Kidney (tissue), 11 donors: ENCODE measurements around the gene LIMS4. TPM values are rescaled to one million over a fixed set of nuclear protein-coding genes. Genes with fewer than 3 reads are reported as not detected.
"Not testable (repeated sequence)": the region's sequence is repeated elsewhere in the genome, so short reads cannot be mapped to it uniquely, and the experiment has no call there.

Experiments used
- DNase-seq, 5 donors: peaks; one replicate each; pipeline ENCODE4 v3.0.0-alpha.2; 2013 to 2020
- FAIRE-seq: peaks from 2 replicates; lab custom pipeline; 2012; peaks lifted over from hg19 to GRCh38; lab: Jason Lieb, UNC
- H3K27ac ChIP-seq, 2 donors: one replicate each; pipeline ENCODE4 v1.7.0; 2013; ENCODE audit warnings: low read depth in 2 of 2, low read length in 2 of 2, inconsistent platforms in 1 of 2
- H3K27me3 ChIP-seq: one replicate; pipeline ENCODE4 v1.7.1; 2013; ENCODE audit warnings: low read length, inconsistent platforms; ENCODE audit not compliant: control insufficient read depth, insufficient read depth
- H3K36me3 ChIP-seq, 3 donors: one replicate each; pipeline versions ENCODE4 v1.7.0 to v1.7.1; 2013; ENCODE audit warnings: low read length in 3 of 3, control low read depth in 1 of 3, inconsistent platforms in 1 of 3; ENCODE audit not compliant: insufficient read depth in 3 of 3, control insufficient read depth in 2 of 3
- H3K4me1 ChIP-seq, 3 donors: one replicate each; pipeline versions ENCODE4 v1.7.0 to v1.7.1; 2013; ENCODE audit warnings: low read length in 3 of 3, inconsistent platforms in 1 of 3, low read depth in 1 of 3; ENCODE audit not compliant: control insufficient read depth in 2 of 3, insufficient read depth in 2 of 3
- H3K4me3 ChIP-seq, 3 donors: one replicate each; pipeline versions ENCODE4 v1.7.0 to v1.8.1; 2013; ENCODE audit warnings: low read length in 3 of 3, control low read depth in 1 of 3, inconsistent platforms in 1 of 3
- H3K9ac ChIP-seq, 3 donors: one replicate each; pipeline versions ENCODE4 v1.7.0 to v1.7.1; 2013; ENCODE audit warnings: low read length in 3 of 3, control low read depth in 1 of 3, inconsistent platforms in 1 of 3
- H3K9me3 ChIP-seq, 3 donors: one replicate each; pipeline versions ENCODE4 v1.7.0 to v1.7.1; 2013; ENCODE audit warnings: low read length in 3 of 3, control low read depth in 1 of 3, inconsistent platforms in 1 of 3; ENCODE audit not compliant: control insufficient read depth in 2 of 3, insufficient read depth in 1 of 3
- intact Hi-C: fragments of 100-400 bp; cut with DNase I; formaldehyde crosslinking; loops from one replicate; pipeline ENCODE4 v1.11.1; 2022
- polyA plus RNA-seq: library from polyadenylated mRNA; stranded (reverse); fragments of 350-450 nt; fragmentation: Illumina TruSeq; extraction: RNeasy Lipid Tissue Mini Kit (QIAGEN cat#74804); gene quantifications from one replicate; pipeline ENCODE4 v1.2.3, GENCODE V29; 2014; ENCODE audit warnings: low read depth, low replicate concordance; ENCODE audit not compliant: insufficient read depth
- total RNA-seq: library from RNA; stranded (reverse); fragmentation: NEBNext Ultra II Directional; extraction: Animal tissue kit (Norgen Biotek cat#: 25700); gene quantifications from one replicate; pipeline ENCODE4 v1.2.1, GENCODE V29; 2021
- donor health status: control.
- donor health status: control.
- donor health status: DM: yes; HTN: yes; CAD: no.
- donor health status: Normal renal cell carcinoma (clear cell type).

The LIMS4 gene
- total and polyA plus RNA-seq, 2 donors from 2014 or later, result 2.9 to 5.5 TPM

- DNase-seq, FAIRE-seq, H3K9me3 ChIP-seq, H3K27ac ChIP-seq, H3K36me3 ChIP-seq, intact Hi-C loops, H3K4me3 ChIP-seq, H3K4me1 ChIP-seq, H3K9ac ChIP-seq, H3K27me3 ChIP-seq: not testable (repeated sequence)
These were observed 4.8 kb upstream of the LIMS4 start for GRCh38 chr2:110477370-110477769.

- H3K27me3 ChIP-seq, H3K36me3 ChIP-seq, H3K4me3 ChIP-seq, intact Hi-C loops, FAIRE-seq, H3K27ac ChIP-seq, H3K9ac ChIP-seq, DNase-seq, H3K9me3 ChIP-seq, H3K4me1 ChIP-seq: not testable (repeated sequence)
These were observed 4.3 kb upstream of the LIMS4 start for GRCh38 chr2:110476952-110477351.

- H3K9ac ChIP-seq, H3K27me3 ChIP-seq, H3K9me3 ChIP-seq, intact Hi-C loops, DNase-seq, H3K4me3 ChIP-seq, FAIRE-seq, H3K4me1 ChIP-seq, H3K36me3 ChIP-seq, H3K27ac ChIP-seq: not testable (repeated sequence)
These were observed 3.2 kb upstream of the LIMS4 start for GRCh38 chr2:110475627-110476359.

- H3K36me3 ChIP-seq, H3K27me3 ChIP-seq, H3K4me1 ChIP-seq, DNase-seq, H3K9me3 ChIP-seq, FAIRE-seq, H3K4me3 ChIP-seq, H3K27ac ChIP-seq, intact Hi-C loops, H3K9ac ChIP-seq: not testable (repeated sequence)
These were observed 2.3 kb upstream of the LIMS4 start for GRCh38 chr2:110474898-110475297.

- H3K4me3 ChIP-seq, H3K9me3 ChIP-seq, H3K9ac ChIP-seq, H3K4me1 ChIP-seq, H3K36me3 ChIP-seq, intact Hi-C loops, FAIRE-seq, H3K27ac ChIP-seq, H3K27me3 ChIP-seq, DNase-seq: not testable (repeated sequence)
These were observed 393 bp upstream of the LIMS4 start for GRCh38 chr2:110473059-110473358.

GRCh38 chr2:110468921-110469320 lies 3.7 kb downstream of the LIMS4 start:
- H3K4me1 ChIP-seq, DNase-seq, H3K36me3 ChIP-seq, H3K27me3 ChIP-seq, H3K9ac ChIP-seq, H3K27ac ChIP-seq, H3K4me3 ChIP-seq, intact Hi-C loops, FAIRE-seq, H3K9me3 ChIP-seq: not testable (repeated sequence)

- H3K9ac ChIP-seq, H3K27ac ChIP-seq, FAIRE-seq, H3K4me1 ChIP-seq, H3K4me3 ChIP-seq, DNase-seq, H3K27me3 ChIP-seq, H3K9me3 ChIP-seq, H3K36me3 ChIP-seq, intact Hi-C loops: not testable (repeated sequence)
These were observed 7.3 kb downstream of the LIMS4 start for GRCh38 chr2:110465312-110465711.

GRCh38 chr2:110462458-110462857 lies 10.2 kb downstream of the LIMS4 start:
- H3K36me3 ChIP-seq, FAIRE-seq, H3K4me1 ChIP-seq, H3K27ac ChIP-seq, intact Hi-C loops, H3K27me3 ChIP-seq, DNase-seq, H3K9ac ChIP-seq, H3K4me3 ChIP-seq, H3K9me3 ChIP-seq: not testable (repeated sequence)
